HL-60 (cell line): ENCODE measurements around the gene B3GNT9.

ENCODE experiments used
- POLR2AphosphoS5 ChIP-seq: IDR thresholded peaks from 2 replicates; pipeline ENCODE4 v1.6.1; 2012; ENCODE audit warnings: low read depth
- TF ChIP-seq, protein P1 (sequence below): IDR thresholded peaks from one replicate; pipeline ENCODE4 v1.5.1; 2011; ENCODE audit warnings: low read length, control low read depth, inconsistent platforms; ENCODE audit not compliant: insufficient read depth
- TF ChIP-seq, protein P2 (sequence below): IDR thresholded peaks from 2 replicates; pipeline ENCODE4 v1.6.1; 2012; ENCODE audit warnings: low read depth; ENCODE audit not compliant: insufficient replicate concordance

DNA sequence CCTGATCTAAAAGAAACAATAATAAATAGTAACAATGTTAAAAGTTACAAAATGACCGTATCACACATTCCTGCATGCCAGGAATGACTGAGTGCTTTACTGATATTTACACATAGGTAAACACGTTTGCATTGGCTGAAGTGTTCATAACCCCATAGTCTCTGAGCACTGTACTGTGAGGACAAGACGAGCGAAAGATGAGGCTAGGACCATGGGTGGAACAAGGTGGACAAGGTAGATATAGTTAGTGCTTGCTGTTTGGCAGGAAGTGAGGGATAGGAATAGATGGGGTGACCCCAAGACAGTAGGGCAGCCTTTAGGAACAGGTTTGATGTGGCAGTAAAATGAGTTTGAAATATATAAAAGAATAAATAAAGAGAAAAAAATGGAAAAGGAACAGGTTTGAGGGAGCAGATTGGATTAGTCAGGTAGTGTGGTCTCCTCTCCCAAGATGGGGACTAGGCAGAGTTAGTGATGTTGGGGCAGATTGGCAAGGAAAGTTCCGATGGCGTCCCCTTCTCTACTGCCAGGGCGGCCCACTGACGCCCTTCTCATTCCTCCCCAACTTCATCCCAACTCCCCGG lies 40.7 kb upstream of the B3GNT9 start:
- TF ChIP-seq, protein P1, sequence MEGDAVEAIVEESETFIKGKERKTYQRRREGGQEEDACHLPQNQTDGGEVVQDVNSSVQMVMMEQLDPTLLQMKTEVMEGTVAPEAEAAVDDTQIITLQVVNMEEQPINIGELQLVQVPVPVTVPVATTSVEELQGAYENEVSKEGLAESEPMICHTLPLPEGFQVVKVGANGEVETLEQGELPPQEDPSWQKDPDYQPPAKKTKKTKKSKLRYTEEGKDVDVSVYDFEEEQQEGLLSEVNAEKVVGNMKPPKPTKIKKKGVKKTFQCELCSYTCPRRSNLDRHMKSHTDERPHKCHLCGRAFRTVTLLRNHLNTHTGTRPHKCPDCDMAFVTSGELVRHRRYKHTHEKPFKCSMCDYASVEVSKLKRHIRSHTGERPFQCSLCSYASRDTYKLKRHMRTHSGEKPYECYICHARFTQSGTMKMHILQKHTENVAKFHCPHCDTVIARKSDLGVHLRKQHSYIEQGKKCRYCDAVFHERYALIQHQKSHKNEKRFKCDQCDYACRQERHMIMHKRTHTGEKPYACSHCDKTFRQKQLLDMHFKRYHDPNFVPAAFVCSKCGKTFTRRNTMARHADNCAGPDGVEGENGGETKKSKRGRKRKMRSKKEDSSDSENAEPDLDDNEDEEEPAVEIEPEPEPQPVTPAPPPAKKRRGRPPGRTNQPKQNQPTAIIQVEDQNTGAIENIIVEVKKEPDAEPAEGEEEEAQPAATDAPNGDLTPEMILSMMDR = no peak
- TF ChIP-seq POLR2AphosphoS5 = no peak
- TF ChIP-seq, protein P2, sequence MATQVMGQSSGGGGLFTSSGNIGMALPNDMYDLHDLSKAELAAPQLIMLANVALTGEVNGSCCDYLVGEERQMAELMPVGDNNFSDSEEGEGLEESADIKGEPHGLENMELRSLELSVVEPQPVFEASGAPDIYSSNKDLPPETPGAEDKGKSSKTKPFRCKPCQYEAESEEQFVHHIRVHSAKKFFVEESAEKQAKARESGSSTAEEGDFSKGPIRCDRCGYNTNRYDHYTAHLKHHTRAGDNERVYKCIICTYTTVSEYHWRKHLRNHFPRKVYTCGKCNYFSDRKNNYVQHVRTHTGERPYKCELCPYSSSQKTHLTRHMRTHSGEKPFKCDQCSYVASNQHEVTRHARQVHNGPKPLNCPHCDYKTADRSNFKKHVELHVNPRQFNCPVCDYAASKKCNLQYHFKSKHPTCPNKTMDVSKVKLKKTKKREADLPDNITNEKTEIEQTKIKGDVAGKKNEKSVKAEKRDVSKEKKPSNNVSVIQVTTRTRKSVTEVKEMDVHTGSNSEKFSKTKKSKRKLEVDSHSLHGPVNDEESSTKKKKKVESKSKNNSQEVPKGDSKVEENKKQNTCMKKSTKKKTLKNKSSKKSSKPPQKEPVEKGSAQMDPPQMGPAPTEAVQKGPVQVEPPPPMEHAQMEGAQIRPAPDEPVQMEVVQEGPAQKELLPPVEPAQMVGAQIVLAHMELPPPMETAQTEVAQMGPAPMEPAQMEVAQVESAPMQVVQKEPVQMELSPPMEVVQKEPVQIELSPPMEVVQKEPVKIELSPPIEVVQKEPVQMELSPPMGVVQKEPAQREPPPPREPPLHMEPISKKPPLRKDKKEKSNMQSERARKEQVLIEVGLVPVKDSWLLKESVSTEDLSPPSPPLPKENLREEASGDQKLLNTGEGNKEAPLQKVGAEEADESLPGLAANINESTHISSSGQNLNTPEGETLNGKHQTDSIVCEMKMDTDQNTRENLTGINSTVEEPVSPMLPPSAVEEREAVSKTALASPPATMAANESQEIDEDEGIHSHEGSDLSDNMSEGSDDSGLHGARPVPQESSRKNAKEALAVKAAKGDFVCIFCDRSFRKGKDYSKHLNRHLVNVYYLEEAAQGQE = no peak
